SK-N-SH treated with all-trans-retinoic acid at 6 μM for 48 hours (cell line): Measurements from ENCODE around the gene COL15A1.
A peak's percentile ranks its signal among the peaks of the same experiment; 100 is the strongest.

Experiments
- ATAC-seq: fragments of 200-7000 bp; cut with Tn5 transposase; 3 replicates; pipeline ENCODE4 v1.9.1; 2020; ENCODE audit warnings: mild to moderate bottlenecking, moderate library complexity
- ARNTL ChIP-seq: fragments of 450-650 bp; formaldehyde crosslinking; IDR thresholded peaks from 2 replicates; pipeline ENCODE4 v1.5.0; 2020; ENCODE audit warnings: low read depth, mild to moderate bottlenecking, moderate library complexity, borderline replicate concordance
- BACH2 ChIP-seq: fragments of 250-450 bp; sonication (Bioruptor Pico); IDR thresholded peaks from 2 replicates; pipeline ENCODE4 v1.9.0; 2021; ENCODE audit warnings: mild to moderate bottlenecking, borderline replicate concordance
- ESRRG ChIP-seq: fragments of 250-450 bp; sonication (Bioruptor Pico); IDR thresholded peaks from 2 replicates; pipeline ENCODE4 v1.6.1; 2021; ENCODE audit warnings: mild to moderate bottlenecking
- GLIS3 ChIP-seq: fragments of 250-450 bp; sonication (Bioruptor Pico); IDR thresholded peaks from 2 replicates; pipeline ENCODE4 v1.5.0; 2020; ENCODE audit warnings: mild to moderate bottlenecking, moderate library complexity
- ISL1 ChIP-seq: fragments of 250-450 bp; sonication (Bioruptor Pico); IDR thresholded peaks from 2 replicates; pipeline ENCODE4 v2.1.2; 2022; ENCODE audit warnings: mild to moderate bottlenecking, moderate library complexity
- OSR1 ChIP-seq: fragments of 250-450 bp; sonication (Bioruptor Pico); IDR thresholded peaks from 2 replicates; pipeline ENCODE4 v1.8.0; 2022; ENCODE audit warnings: moderate library complexity, mild to moderate bottlenecking, inconsistent platforms
- PPARA ChIP-seq: fragments of 250-450 bp; sonication (Bioruptor Pico); IDR thresholded peaks from 2 replicates; pipeline ENCODE4 v1.5.0; 2020; ENCODE audit warnings: mild to moderate bottlenecking, borderline replicate concordance
- RARB ChIP-seq: fragments of 250-450 bp; sonication (Bioruptor Pico); IDR thresholded peaks from 2 replicates; pipeline ENCODE4 v1.8.0; 2021; ENCODE audit warnings: mild to moderate bottlenecking, moderate library complexity
- SNAI2 ChIP-seq: fragments of 250-450 bp; sonication (Bioruptor Pico); IDR thresholded peaks from 2 replicates; pipeline ENCODE4 v1.5.0; 2020; ENCODE audit warnings: mild to moderate bottlenecking, moderate library complexity
- TCF4 ChIP-seq: fragments of 250-450 bp; sonication (Bioruptor Pico); IDR thresholded peaks from 2 replicates; pipeline ENCODE4 v1.8.0; 2021; ENCODE audit warnings: mild to moderate bottlenecking, moderate library complexity, borderline replicate concordance
- TOX ChIP-seq: fragments of 250-450 bp; sonication (Bioruptor Pico); IDR thresholded peaks from 2 replicates; pipeline ENCODE4 v1.8.0; 2021; ENCODE audit warnings: mild to moderate bottlenecking, moderate library complexity, borderline replicate concordance
- ZC3H10 ChIP-seq: fragments of 250-450 bp; sonication (Bioruptor Pico); IDR thresholded peaks from 2 replicates; pipeline ENCODE4 v1.5.1; 2021; ENCODE audit warnings: mild to moderate bottlenecking, moderate library complexity
- ZFP3 ChIP-seq: fragments of 250-450 bp; sonication (Bioruptor Pico); IDR thresholded peaks from 2 replicates; pipeline ENCODE4 v1.5.0; 2020; ENCODE audit warnings: mild to moderate bottlenecking, moderate library complexity
- ZFP30 ChIP-seq: fragments of 450-650 bp; formaldehyde crosslinking; IDR thresholded peaks from 2 replicates; pipeline ENCODE4 v1.5.0; 2022; ENCODE audit warnings: mild to moderate bottlenecking, moderate library complexity
- ZNF565 ChIP-seq: fragments of 450-650 bp; formaldehyde crosslinking; conservative IDR thresholded peaks from 2 replicates; pipeline ENCODE4 v1.5.0; 2020; ENCODE audit warnings: low read depth, mild to moderate bottlenecking, moderate library complexity
- ZNF70 ChIP-seq: fragments of 450-650 bp; formaldehyde crosslinking; IDR thresholded peaks from 2 replicates; pipeline ENCODE4 v1.5.0; 2020; ENCODE audit warnings: mild to moderate bottlenecking, moderate library complexity
- TF ChIP-seq, protein P1 (sequence below): fragments of 250-450 bp; sonication (Bioruptor Pico); IDR thresholded peaks from 2 replicates; pipeline ENCODE4 v1.8.0; 2020; ENCODE audit warnings: mild to moderate bottlenecking, moderate library complexity, borderline replicate concordance
- TF ChIP-seq, protein P2 (sequence below): fragments of 250-450 bp; sonication (Bioruptor Pico); IDR thresholded peaks from 2 replicates; pipeline ENCODE4 v1.5.0; 2020; ENCODE audit warnings: mild to moderate bottlenecking, moderate library complexity
- TF ChIP-seq, protein P3 (sequence below): fragments of 250-450 bp; sonication (Bioruptor Pico); IDR thresholded peaks from 2 replicates; pipeline ENCODE4 v1.8.0; 2021; ENCODE audit warnings: low read depth, mild to moderate bottlenecking, moderate library complexity, borderline replicate concordance
- TF ChIP-seq, protein P4 (sequence below): fragments of 250-450 bp; sonication (Bioruptor Pico); IDR thresholded peaks from 2 replicates; pipeline ENCODE4 v1.5.1; 2020; ENCODE audit warnings: low read depth, mild to moderate bottlenecking, moderate library complexity
- TF ChIP-seq, protein P5 (sequence below): fragments of 250-450 bp; sonication (Bioruptor Pico); IDR thresholded peaks from 2 replicates; pipeline ENCODE4 v1.5.1; 2021; ENCODE audit warnings: mild to moderate bottlenecking, moderate library complexity

The COL15A1 gene

DNA sequence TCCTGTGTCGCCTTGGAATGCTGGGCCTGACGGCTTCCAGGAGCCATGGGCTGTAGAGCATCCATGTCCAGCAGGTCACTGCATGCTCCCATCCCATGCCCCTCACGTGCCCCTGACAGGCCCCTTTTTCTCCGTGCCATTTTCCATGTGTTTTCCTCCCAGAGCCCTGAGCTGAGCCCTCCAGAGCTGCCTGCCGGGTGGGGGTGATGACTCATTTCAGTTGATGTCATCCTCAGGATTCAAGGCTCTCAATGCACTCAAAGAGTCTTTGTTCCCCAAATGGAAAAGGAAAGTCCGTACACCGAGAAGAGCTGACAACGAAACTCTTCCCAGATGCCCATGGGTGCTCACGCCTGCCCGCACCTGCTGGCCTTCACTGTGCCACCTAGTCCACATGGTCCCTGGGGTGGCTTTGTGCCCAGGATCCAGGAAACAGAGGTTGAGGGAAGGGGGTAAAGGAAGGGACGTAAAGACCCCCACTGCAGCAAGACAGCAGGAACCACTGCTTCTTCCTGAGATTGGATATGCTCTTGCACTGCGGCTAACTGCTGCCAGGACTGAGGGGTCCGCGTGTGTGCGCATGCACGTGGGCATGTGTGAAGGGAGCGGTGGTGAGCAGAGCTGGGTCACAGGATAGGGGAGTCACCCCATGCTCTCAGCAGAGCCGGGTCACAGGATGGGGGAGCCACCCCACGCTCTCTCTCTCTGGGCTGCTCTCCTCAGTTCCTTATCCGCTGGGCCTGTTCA, 27.6 kb downstream of the COL15A1 start:
- TF ChIP-seq RARB (CRISPR knock-in tag) = no peak
- no peak for TF ChIP-seq OSR1 (CRISPR knock-in tag)
- TF ChIP-seq ARNTL (CRISPR knock-in tag) = no peak
- TF ChIP-seq, protein P1, sequence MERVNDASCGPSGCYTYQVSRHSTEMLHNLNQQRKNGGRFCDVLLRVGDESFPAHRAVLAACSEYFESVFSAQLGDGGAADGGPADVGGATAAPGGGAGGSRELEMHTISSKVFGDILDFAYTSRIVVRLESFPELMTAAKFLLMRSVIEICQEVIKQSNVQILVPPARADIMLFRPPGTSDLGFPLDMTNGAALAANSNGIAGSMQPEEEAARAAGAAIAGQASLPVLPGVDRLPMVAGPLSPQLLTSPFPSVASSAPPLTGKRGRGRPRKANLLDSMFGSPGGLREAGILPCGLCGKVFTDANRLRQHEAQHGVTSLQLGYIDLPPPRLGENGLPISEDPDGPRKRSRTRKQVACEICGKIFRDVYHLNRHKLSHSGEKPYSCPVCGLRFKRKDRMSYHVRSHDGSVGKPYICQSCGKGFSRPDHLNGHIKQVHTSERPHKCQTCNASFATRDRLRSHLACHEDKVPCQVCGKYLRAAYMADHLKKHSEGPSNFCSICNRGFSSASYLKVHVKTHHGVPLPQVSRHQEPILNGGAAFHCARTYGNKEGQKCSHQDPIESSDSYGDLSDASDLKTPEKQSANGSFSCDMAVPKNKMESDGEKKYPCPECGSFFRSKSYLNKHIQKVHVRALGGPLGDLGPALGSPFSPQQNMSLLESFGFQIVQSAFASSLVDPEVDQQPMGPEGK (CRISPR knock-in tag) = no peak
- TF ChIP-seq BACH2 (CRISPR knock-in tag) = no peak
- TF ChIP-seq ZNF70 = no peak
- no peak for TF ChIP-seq ZNF565 (CRISPR knock-in tag)
- TF ChIP-seq, protein P2, sequence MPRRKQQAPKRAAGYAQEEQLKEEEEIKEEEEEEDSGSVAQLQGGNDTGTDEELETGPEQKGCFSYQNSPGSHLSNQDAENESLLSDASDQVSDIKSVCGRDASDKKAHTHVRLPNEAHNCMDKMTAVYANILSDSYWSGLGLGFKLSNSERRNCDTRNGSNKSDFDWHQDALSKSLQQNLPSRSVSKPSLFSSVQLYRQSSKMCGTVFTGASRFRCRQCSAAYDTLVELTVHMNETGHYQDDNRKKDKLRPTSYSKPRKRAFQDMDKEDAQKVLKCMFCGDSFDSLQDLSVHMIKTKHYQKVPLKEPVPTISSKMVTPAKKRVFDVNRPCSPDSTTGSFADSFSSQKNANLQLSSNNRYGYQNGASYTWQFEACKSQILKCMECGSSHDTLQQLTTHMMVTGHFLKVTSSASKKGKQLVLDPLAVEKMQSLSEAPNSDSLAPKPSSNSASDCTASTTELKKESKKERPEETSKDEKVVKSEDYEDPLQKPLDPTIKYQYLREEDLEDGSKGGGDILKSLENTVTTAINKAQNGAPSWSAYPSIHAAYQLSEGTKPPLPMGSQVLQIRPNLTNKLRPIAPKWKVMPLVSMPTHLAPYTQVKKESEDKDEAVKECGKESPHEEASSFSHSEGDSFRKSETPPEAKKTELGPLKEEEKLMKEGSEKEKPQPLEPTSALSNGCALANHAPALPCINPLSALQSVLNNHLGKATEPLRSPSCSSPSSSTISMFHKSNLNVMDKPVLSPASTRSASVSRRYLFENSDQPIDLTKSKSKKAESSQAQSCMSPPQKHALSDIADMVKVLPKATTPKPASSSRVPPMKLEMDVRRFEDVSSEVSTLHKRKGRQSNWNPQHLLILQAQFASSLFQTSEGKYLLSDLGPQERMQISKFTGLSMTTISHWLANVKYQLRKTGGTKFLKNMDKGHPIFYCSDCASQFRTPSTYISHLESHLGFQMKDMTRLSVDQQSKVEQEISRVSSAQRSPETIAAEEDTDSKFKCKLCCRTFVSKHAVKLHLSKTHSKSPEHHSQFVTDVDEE (CRISPR knock-in tag) = no peak
- no peak for TF ChIP-seq ZFP3 (CRISPR knock-in tag)
- TF ChIP-seq TOX (CRISPR knock-in tag) = no peak
- TF ChIP-seq ESRRG (CRISPR knock-in tag) = no peak
- no peak for TF ChIP-seq TCF4
- ATAC-seq = peak; percentile 58

DNA sequence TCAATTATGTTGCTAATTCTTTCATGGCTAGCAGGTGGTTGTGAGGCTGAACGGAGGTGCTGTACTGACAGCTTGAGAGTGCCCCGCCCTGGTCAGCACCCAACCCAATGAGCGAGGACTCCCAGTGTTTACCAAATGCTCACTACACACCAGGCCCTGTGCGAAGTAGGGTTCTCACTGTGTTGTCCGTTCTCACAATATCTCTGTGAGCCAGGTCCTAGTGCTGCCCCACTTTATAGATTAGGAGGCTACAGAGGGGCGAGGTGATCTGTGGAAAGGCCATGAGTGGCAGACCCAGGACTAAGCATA, 28.2 kb downstream of the COL15A1 start:
- no peak for ATAC-seq
- TF ChIP-seq BACH2 (CRISPR knock-in tag) (no peak), ZC3H10 (CRISPR knock-in tag) (no peak), ARNTL (CRISPR knock-in tag) (no peak), ISL1 (CRISPR knock-in tag) (no peak), PPARA (CRISPR knock-in tag) (no peak), ESRRG (CRISPR knock-in tag) (no peak), SNAI2 (CRISPR knock-in tag) (no peak), ZNF565 (CRISPR knock-in tag) (no peak), ZNF70 (no peak), TOX (CRISPR knock-in tag) (no peak), GLIS3 (CRISPR knock-in tag) (no peak)
- TF ChIP-seq, protein P3, sequence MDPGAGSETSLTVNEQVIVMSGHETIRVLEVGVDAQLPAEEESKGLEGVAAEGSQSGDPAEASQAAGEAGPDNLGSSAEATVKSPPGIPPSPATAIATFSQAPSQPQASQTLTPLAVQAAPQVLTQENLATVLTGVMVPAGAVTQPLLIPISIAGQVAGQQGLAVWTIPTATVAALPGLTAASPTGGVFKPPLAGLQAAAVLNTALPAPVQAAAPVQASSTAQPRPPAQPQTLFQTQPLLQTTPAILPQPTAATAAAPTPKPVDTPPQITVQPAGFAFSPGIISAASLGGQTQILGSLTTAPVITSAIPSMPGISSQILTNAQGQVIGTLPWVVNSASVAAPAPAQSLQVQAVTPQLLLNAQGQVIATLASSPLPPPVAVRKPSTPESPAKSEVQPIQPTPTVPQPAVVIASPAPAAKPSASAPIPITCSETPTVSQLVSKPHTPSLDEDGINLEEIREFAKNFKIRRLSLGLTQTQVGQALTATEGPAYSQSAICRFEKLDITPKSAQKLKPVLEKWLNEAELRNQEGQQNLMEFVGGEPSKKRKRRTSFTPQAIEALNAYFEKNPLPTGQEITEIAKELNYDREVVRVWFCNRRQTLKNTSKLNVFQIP (CRISPR knock-in tag) = no peak
- TF ChIP-seq, protein P4, sequence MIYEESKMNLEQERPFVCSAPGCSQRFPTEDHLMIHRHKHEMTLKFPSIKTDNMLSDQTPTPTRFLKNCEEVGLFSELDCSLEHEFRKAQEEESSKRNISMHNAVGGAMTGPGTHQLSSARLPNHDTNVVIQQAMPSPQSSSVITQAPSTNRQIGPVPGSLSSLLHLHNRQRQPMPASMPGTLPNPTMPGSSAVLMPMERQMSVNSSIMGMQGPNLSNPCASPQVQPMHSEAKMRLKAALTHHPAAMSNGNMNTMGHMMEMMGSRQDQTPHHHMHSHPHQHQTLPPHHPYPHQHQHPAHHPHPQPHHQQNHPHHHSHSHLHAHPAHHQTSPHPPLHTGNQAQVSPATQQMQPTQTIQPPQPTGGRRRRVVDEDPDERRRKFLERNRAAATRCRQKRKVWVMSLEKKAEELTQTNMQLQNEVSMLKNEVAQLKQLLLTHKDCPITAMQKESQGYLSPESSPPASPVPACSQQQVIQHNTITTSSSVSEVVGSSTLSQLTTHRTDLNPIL (CRISPR knock-in tag) = no peak

DNA sequence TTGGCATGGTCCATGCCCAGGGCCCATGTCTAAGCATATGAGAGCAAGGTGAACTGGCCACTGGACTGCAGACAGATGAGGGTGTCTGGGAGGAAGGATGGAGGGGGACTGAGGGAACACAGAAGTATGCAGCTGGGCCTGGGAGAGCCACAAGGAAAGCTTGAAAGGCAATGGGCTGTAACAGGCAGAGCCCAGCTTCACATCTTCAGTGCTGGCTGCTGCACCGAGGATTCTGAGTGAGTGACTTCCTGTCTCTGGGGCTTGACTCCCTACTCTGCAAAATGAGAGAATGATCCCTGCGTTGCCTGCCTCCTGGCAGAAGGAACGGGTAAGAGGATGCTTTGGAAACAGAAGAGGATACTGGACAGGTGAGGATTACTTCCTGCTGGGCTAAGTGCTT, 29.0 kb downstream of the COL15A1 start:
- ATAC-seq = no peak
- TF ChIP-seq RARB (CRISPR knock-in tag) (no peak), ZFP30 (no peak), GLIS3 (CRISPR knock-in tag) (no peak), ARNTL (CRISPR knock-in tag) (no peak), ZC3H10 (CRISPR knock-in tag) (no peak), PPARA (CRISPR knock-in tag) (no peak), TOX (CRISPR knock-in tag) (no peak), OSR1 (CRISPR knock-in tag) (no peak), SNAI2 (CRISPR knock-in tag) (no peak), ISL1 (CRISPR knock-in tag) (no peak), ZNF70 (no peak), ZNF565 (CRISPR knock-in tag) (no peak)
- TF ChIP-seq, protein P3 (CRISPR knock-in tag) = no peak
- TF ChIP-seq, protein P5, sequence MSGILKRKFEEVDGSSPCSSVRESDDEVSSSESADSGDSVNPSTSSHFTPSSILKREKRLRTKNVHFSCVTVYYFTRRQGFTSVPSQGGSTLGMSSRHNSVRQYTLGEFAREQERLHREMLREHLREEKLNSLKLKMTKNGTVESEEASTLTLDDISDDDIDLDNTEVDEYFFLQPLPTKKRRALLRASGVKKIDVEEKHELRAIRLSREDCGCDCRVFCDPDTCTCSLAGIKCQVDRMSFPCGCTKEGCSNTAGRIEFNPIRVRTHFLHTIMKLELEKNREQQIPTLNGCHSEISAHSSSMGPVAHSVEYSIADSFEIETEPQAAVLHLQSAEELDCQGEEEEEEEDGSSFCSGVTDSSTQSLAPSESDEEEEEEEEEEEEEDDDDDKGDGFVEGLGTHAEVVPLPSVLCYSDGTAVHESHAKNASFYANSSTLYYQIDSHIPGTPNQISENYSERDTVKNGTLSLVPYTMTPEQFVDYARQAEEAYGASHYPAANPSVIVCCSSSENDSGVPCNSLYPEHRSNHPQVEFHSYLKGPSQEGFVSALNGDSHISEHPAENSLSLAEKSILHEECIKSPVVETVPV (CRISPR knock-in tag) = no peak
- TF ChIP-seq, protein P1 (CRISPR knock-in tag) = no peak
- TF ChIP-seq, protein P4 (CRISPR knock-in tag) = no peak
